PC-9 (cell line): ENCODE results near the gene SLC52A3. TPM values are rescaled to one million over a fixed set of nuclear protein-coding genes. Genes with fewer than 3 reads are reported as not detected.

Experiments
- BruUV-seq: library from RNA; stranded (reverse); fragments of 400-500 nt; replicated peaks from 2 replicates; lab custom pipeline; 2021; lab: Mats Ljungman, UMichigan
- CTCF ChIA-PET: fragments of 300-600 bp; sonication (Branson Sonifier 250); formaldehyde crosslinking; loops from one replicate; lab custom pipeline; 2022; ENCODE audit warnings: antibody characterized with exemption; lab: Charles Lee
- POLR2A ChIA-PET: fragments of 300-600 bp; sonication (Branson Sonifier 250); formaldehyde crosslinking; loops from one replicate; lab custom pipeline; 2022; ENCODE audit warnings: antibody characterized with exemption; ENCODE audit not compliant: unreplicated experiment; lab: Charles Lee
- DNase-seq, 2 experiments: peaks; one replicate each; pipeline versions ENCODE4 v3.0.0 to v3.0.0-alpha.2; 2015 to 2022; ENCODE audit warnings: mixed read lengths in 1 of 2
- H2AFZ ChIP-seq: fragments of 200-600 bp; sonication (generic); 2 replicates; pipeline ENCODE4 v1.8.1; 2017; ENCODE audit warnings: antibody characterized with exemption
- H3F3A ChIP-seq: fragments of 200-600 bp; sonication (generic); 2 replicates; pipeline ENCODE4 v1.8.1; 2017; ENCODE audit warnings: antibody characterized with exemption, mild to moderate bottlenecking, low read depth; ENCODE audit not compliant: insufficient read depth
- H3K27ac ChIP-seq: fragments of 200-600 bp; sonication (generic); 2 replicates; pipeline ENCODE4 v1.6.1; 2016; ENCODE audit warnings: mixed run types
- H3K27me3 ChIP-seq: fragments of 200-600 bp; sonication (generic); 2 replicates; pipeline ENCODE4 v1.6.1; 2016; ENCODE audit warnings: low read depth, mixed run types; ENCODE audit not compliant: insufficient read depth
- H3K36me3 ChIP-seq: fragments of 200-600 bp; sonication (generic); 2 replicates; pipeline ENCODE4 v1.6.1; 2016; ENCODE audit warnings: low read depth, mixed run types
- H3K4me1 ChIP-seq: fragments of 200-600 bp; sonication (generic); replicated peaks from 2 replicates; pipeline ENCODE4 v1.6.1; 2016; ENCODE audit warnings: mixed run types; ENCODE audit not compliant: insufficient read depth
- H3K4me2 ChIP-seq: fragments of 200-600 bp; sonication (generic); 2 replicates; pipeline ENCODE4 v1.6.1; 2017; ENCODE audit warnings: mixed run types
- H3K4me3 ChIP-seq: fragments of 200-600 bp; sonication (generic); 2 replicates; pipeline ENCODE4 v1.6.1; 2016; ENCODE audit warnings: mixed run types
- H3K79me2 ChIP-seq: fragments of 200-600 bp; sonication (generic); 2 replicates; pipeline ENCODE4 v1.6.1; 2017; ENCODE audit warnings: low read depth, mixed run types
- H3K9me2 ChIP-seq: fragments of 200-600 bp; sonication (generic); 2 replicates; pipeline ENCODE4 v1.8.1; 2017; ENCODE audit warnings: mild to moderate bottlenecking; ENCODE audit not compliant: insufficient read depth
- H3K9me3 ChIP-seq: fragments of 200-600 bp; sonication (generic); 2 replicates; pipeline ENCODE4 v1.8.1; 2016; ENCODE audit warnings: low read depth; ENCODE audit not compliant: insufficient read depth
- H4K20me1 ChIP-seq: fragments of 200-600 bp; sonication (generic); 2 replicates; pipeline ENCODE4 v1.8.1; 2017; ENCODE audit not compliant: insufficient read depth
- CTCF ChIP-seq: fragments of 200-600 bp; sonication (generic); conservative IDR thresholded peaks from 2 replicates; pipeline ENCODE4 v1.6.1; 2017; ENCODE audit warnings: mixed run types, antibody characterized with exemption, mild to moderate bottlenecking, moderate library complexity
- EZH2 ChIP-seq: fragments of 200-600 bp; sonication (generic); IDR thresholded peaks from 2 replicates; pipeline ENCODE4 v1.8.0; 2017; ENCODE audit warnings: antibody characterized with exemption, low read depth
- intact Hi-C: fragments of 100-400 bp; cut with micrococcal nuclease; formaldehyde crosslinking; loops from one replicate; pipeline ENCODE4 v1.10.0; 2022; ENCODE audit not compliant: unreplicated experiment
- total RNA-seq: library from RNA; stranded (reverse); gene quantifications from 2 replicates; pipeline ENCODE4 v1.2.3, GENCODE V29; 2021

Gene SLC52A3
- total RNA-seq, 1 experiment from 2014 or later = 6.9 TPM

DNA sequence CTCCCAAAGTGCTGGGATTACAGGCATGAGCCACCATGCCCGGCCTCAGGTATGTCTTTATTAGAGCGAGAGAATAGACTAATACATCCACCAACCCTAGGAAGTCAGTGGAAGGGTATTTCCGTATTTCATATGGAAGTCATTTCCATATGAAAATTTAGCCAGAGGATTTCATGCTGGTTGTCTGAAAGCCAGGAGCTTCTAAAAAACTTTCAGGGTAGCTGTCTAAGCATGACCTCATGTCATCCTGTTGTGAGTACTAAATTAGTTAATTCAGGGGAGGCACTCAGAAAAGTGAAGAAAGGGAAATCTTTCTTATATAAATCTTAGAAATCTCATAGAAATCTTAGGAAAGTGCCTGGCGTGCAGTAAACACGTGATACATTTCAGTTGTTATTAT is 16.5 kb downstream of the SLC52A3 start:
- TF ChIP-seq CTCF = no peak
- no peak for TF ChIP-seq EZH2
- Histone ChIP-seq H3K27me3 (no peaks in the 10 kb centered on the region), H3K4me2 (no peak overlapping the region), H3K79me2 (no peaks in the 10 kb centered on the region), H4K20me1 (no peaks in the 10 kb centered on the region), H3K4me1 (no peaks in the 10 kb centered on the region), H3K9me2 (no peaks in the 10 kb centered on the region), H3K27ac (no peak overlapping the region), H2AFZ (no peak overlapping the region), H3K4me3 (no peak overlapping the region), H3K9me3 (no peaks in the 10 kb centered on the region), H3F3A (no peaks in the 10 kb centered on the region), H3K36me3 (no peaks in the 10 kb centered on the region)
- intact Hi-C loops = no loop called here
- DNase-seq = no peak
- POLR2A ChIA-PET = no interaction called here
- CTCF ChIA-PET = no interaction called here
- BruUV-seq = no TSS peak

DNA sequence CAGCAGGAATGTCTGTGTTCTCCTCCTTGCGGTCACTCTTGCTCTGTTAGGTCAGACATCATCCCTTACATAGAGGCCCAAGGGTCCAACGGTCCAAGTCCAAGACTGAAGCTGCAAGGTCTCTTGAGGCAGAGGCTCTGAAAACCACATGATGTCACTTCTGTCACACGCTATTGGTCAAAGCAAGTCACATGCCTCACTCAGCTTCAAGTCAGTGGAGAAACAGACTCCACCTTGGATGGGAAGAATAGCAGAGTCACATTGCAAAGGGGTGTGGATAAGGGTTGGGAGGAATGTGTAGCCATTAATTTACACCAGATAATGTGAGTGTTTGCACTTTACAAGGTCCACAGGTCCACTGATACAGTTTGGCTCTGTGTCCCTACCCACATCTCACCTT is 17.5 kb downstream of the SLC52A3 start:
- BruUV-seq = no TSS peak
- intact Hi-C loops = no loop called here
- Histone ChIP-seq H3K4me1 (no peaks in the 10 kb centered on the region), H3K36me3 (no peaks in the 10 kb centered on the region), H3K4me3 (no peak overlapping the region), H3K9me2 (no peaks in the 10 kb centered on the region), H3K79me2 (no peaks in the 10 kb centered on the region), H2AFZ (no peak overlapping the region), H4K20me1 (no peaks in the 10 kb centered on the region), H3K4me2 (no peak overlapping the region), H3K9me3 (peaks cover 7% of the 10 kb centered on the region; the same call in 1 of the 2 replicates), H3K27me3 (no peaks in the 10 kb centered on the region), H3F3A (no peaks in the 10 kb centered on the region), H3K27ac (no peak overlapping the region)
- ChIA-PET POLR2A (no interaction called here), CTCF (no interaction called here)
- TF ChIP-seq CTCF (no peak), EZH2 (no peak)
- no peak for DNase-seq

GRCh38 chr20:745683-746301 is 22.5 kb downstream of the SLC52A3 start:
- no peak overlapping the region for H3K4me3 ChIP-seq
- ChIA-PET CTCF (no interaction called here), POLR2A (no interaction called here)
- no peak for TF ChIP-seq EZH2
- TF ChIP-seq CTCF = no peak
- H2AFZ ChIP-seq = no peak overlapping the region
- no peaks in the 10 kb centered on the region for H3K36me3 ChIP-seq
- no peaks in the 10 kb centered on the region for H3K79me2 ChIP-seq
- intact Hi-C loops = no loop called here
- H3K4me2 ChIP-seq = no peak overlapping the region
- no peaks in the 10 kb centered on the region for H3K27me3 ChIP-seq
- H4K20me1 ChIP-seq = no peaks in the 10 kb centered on the region
- H3K9me3 ChIP-seq = peaks cover 19% of the 10 kb centered on the region
- no peak overlapping the region for H3K27ac ChIP-seq
- no peaks in the 10 kb centered on the region for H3F3A ChIP-seq
- H3K9me2 ChIP-seq = no peaks in the 10 kb centered on the region
- no TSS peak for BruUV-seq
- DNase-seq = no peak
- H3K4me1 ChIP-seq = no peaks in the 10 kb centered on the region
